Calu3 (cell line): Measurements from ENCODE around the gene HRH1. TPM values are rescaled to one million over a fixed set of nuclear protein-coding genes. Genes with fewer than 3 reads are reported as not detected.

Source experiments
- BruUV-seq: library from RNA; stranded (reverse); fragments of 400-500 nt; replicated peaks from 2 replicates; lab custom pipeline; 2021; lab: Mats Ljungman, UMichigan
- CTCF ChIA-PET: fragments of 300-600 bp; sonication (Branson Sonifier 250); formaldehyde crosslinking; loops from one replicate; lab custom pipeline; 2022; ENCODE audit warnings: antibody characterized with exemption; lab: Charles Lee
- DNase-seq: peaks from one replicate; pipeline ENCODE4 v3.0.0; 2022
- H3K27ac Mint-ChIP-seq: one replicate; pipeline ENCODE4 v1.8.0; 2022; ENCODE audit warnings: mixed read lengths; ENCODE audit not compliant: unreplicated experiment
- H3K27me3 Mint-ChIP-seq: one replicate; pipeline ENCODE4 v1.8.0; 2022; ENCODE audit warnings: mixed read lengths; ENCODE audit not compliant: unreplicated experiment
- H3K36me3 Mint-ChIP-seq: one replicate; pipeline ENCODE4 v1.8.0; 2022; ENCODE audit warnings: mild to moderate bottlenecking, moderate library complexity, mixed read lengths; ENCODE audit not compliant: insufficient read depth, unreplicated experiment
- H3K4me1 Mint-ChIP-seq: one replicate; pipeline ENCODE4 v1.8.0; 2022; ENCODE audit warnings: mild to moderate bottlenecking, low read depth, mixed read lengths; ENCODE audit not compliant: unreplicated experiment
- H3K4me3 Mint-ChIP-seq: one replicate; pipeline ENCODE4 v1.8.0; 2022; ENCODE audit warnings: mild to moderate bottlenecking, low read depth, moderate library complexity, mixed read lengths; ENCODE audit not compliant: unreplicated experiment
- H3K9me3 Mint-ChIP-seq: one replicate; pipeline ENCODE4 v1.8.0; 2022; ENCODE audit warnings: low read depth, mixed read lengths; ENCODE audit not compliant: unreplicated experiment
- intact Hi-C: fragments of 100-400 bp; cut with micrococcal nuclease; formaldehyde crosslinking; loops from one replicate; pipeline ENCODE4 v1.10.0; 2022; ENCODE audit not compliant: unreplicated experiment
- total RNA-seq: library from RNA; stranded (reverse); gene quantifications from 2 replicates; pipeline ENCODE4 v1.2.3, GENCODE V29; 2022
- TF ChIP-seq, protein P1 (sequence below): fragments of 200-600 bp; IDR thresholded peaks from one replicate; pipeline ENCODE4 v1.8.0; 2022; ENCODE audit warnings: antibody characterized with exemption; ENCODE audit not compliant: unreplicated experiment

The HRH1 gene
- total RNA-seq, 1 experiment from 2014 or later, result 9.1 TPM

DNA sequence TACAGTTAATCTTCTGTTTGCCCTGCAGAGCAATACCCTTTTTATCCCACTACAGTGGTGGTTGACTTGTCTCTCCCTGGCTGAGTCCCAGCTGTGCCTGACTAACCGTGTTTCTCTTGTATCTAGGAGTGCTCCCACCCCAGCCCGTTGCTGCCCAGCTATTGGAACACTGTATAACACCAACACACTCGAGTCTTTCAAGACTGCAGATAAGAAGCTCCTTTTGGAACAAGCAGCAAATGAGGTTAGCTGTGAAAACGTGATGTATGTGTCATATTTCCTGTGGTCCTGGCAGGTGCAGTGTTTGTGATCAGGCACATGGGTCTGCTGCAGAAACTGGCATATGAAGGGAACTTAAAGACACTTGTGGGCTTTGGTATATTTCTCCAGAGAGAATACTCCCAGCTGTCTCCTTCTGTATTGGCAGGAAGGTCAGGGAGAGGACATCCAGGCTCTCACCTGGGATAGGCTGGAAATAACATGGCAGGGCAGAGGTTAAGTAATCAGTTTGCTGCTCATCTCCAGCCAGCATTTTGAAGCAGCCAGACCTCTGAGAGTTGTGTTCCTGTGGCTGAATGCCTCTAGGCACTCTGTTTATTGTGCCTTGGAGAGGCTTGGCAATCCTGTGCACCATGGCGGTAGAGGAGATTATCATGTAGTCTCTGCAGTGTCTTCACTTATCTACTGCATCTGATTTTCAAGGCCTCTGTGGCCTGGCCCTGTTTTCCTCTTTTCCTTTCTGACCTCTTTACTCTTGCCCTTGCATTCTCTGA, 152.7 kb downstream of the HRH1 start:
- Mint-ChIP-seq H3K36me3 (peaks cover 4% of the 10 kb centered on the region), H3K4me1 (peaks cover 11% of the 10 kb centered on the region), H3K9me3 (no peaks in the 10 kb centered on the region), H3K27ac (no peak overlapping the region), H3K4me3 (no peak overlapping the region), H3K27me3 (no peaks in the 10 kb centered on the region)
- TF ChIP-seq, protein P1, sequence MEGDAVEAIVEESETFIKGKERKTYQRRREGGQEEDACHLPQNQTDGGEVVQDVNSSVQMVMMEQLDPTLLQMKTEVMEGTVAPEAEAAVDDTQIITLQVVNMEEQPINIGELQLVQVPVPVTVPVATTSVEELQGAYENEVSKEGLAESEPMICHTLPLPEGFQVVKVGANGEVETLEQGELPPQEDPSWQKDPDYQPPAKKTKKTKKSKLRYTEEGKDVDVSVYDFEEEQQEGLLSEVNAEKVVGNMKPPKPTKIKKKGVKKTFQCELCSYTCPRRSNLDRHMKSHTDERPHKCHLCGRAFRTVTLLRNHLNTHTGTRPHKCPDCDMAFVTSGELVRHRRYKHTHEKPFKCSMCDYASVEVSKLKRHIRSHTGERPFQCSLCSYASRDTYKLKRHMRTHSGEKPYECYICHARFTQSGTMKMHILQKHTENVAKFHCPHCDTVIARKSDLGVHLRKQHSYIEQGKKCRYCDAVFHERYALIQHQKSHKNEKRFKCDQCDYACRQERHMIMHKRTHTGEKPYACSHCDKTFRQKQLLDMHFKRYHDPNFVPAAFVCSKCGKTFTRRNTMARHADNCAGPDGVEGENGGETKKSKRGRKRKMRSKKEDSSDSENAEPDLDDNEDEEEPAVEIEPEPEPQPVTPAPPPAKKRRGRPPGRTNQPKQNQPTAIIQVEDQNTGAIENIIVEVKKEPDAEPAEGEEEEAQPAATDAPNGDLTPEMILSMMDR, result no peak
- CTCF ChIA-PET, result no interaction called here
- intact Hi-C loops, result no loop called here
- no TSS peak for BruUV-seq
- DNase-seq, result no peak

DNA sequence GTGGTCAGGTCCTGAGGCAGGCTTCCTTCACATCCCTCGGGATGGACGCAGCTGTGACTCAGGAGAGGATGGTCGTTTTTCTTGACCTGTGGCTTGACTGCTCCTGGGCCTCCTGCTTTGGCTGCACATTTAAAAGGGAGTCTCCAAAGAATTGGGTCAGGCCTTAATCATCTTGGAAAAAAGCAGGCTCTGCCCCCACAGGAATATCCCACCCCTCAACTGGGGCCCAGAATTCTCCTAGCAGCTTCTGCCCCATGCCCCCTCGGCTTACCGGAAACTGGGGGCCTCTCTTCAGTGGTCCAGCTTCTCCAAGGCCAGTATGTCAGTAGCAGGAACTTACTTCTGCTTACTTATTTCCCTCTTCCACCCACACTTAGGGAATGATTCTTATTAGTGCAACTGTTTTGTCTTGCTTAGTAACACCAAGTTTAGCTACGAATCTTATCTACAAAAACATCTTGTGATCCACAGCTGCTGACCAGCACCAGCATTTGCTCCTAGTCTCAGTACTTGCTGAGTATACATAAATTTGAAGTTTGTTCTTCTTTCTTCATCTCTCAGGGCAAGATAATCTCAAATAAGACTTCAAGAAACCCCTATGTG, 153.6 kb downstream of the HRH1 start:
- Mint-ChIP-seq H3K4me1 (peaks cover 11% of the 10 kb centered on the region), H3K9me3 (no peaks in the 10 kb centered on the region), H3K4me3 (no peak overlapping the region), H3K36me3 (peaks cover 4% of the 10 kb centered on the region), H3K27me3 (no peaks in the 10 kb centered on the region), H3K27ac (no peak overlapping the region)
- DNase-seq, result no peak
- TF ChIP-seq, protein P1, result no peak
- no TSS peak for BruUV-seq
- intact Hi-C loops, result no loop called here
- CTCF ChIA-PET, result no interaction called here

DNA sequence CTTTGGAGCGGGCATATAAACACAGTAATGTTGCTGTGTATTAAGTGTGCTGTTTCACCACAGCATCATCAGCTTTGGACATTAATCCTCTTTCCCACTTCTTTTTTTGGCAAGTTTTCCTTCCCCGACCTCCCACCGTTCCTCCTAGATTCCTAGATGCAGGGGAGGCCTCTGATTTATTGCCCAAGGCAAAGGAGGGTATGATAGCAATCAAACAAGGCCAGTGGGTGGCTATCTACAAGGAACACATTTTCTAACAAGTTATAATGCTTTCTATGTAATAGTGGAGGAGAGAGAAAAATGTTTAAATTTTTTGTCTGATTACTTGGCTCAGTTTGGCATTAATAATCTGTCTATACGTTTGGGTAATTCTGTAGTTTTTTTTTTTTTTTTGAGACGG, 156.0 kb downstream of the HRH1 start:
- BruUV-seq, result no TSS peak
- CTCF ChIA-PET, result no interaction called here
- TF ChIP-seq, protein P1, result no peak
- no peak overlapping the region for H3K4me3 Mint-ChIP-seq
- peaks cover 4% of the 10 kb centered on the region for H3K36me3 Mint-ChIP-seq
- DNase-seq, result no peak
- intact Hi-C loops, result no loop called here
- peaks cover 6% of the 10 kb centered on the region for H3K4me1 Mint-ChIP-seq
- no peaks in the 10 kb centered on the region for H3K9me3 Mint-ChIP-seq
- H3K27me3 Mint-ChIP-seq, result no peaks in the 10 kb centered on the region
- H3K27ac Mint-ChIP-seq, result no peak overlapping the region

DNA sequence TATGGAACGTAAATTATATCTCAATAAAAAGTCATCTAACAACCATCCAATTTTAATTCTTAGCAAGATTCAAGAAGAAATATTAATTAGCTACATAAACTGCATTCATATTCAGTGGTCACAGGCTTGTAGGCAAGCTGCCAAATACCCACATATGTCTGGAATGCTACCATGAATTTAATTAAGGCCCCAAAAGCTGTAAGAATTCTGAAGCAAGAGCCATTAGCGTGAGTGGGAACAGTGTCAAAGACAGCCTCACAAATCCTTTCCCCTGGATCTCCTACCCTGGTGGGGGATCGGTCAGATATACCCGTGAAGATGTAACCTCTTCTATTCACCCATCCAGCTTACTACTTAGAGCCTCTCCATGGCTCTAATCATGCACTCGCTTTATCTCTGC, 157.9 kb downstream of the HRH1 start:
- no TSS peak for BruUV-seq
- no peak for DNase-seq
- peaks cover 4% of the 10 kb centered on the region for H3K36me3 Mint-ChIP-seq
- no peaks in the 10 kb centered on the region for H3K27me3 Mint-ChIP-seq
- H3K9me3 Mint-ChIP-seq, result no peaks in the 10 kb centered on the region
- intact Hi-C loops, result no loop called here
- no peak overlapping the region for H3K4me3 Mint-ChIP-seq
- H3K27ac Mint-ChIP-seq, result no peak overlapping the region
- no peaks in the 10 kb centered on the region for H3K4me1 Mint-ChIP-seq
- CTCF ChIA-PET, result interaction anchor here (0.6 to 0.7 kb wide), 2 partner anchors 42 to 88 kb away, joined by 3 to 5 read pairs; no protein-coding TSS in a partner anchor
- TF ChIP-seq, protein P1, result no peak

Other genes starting within 250 kb of the HRH1 start
- gene SLC6A1, start 161.7 kb upstream of the HRH1 start, total RNA-seq, result not detected in 2 replicates
- 34.6 and 37.3 TPM in 2 replicates for gene ATG7, start 117.9 kb downstream of the HRH1 start, total RNA-seq